NB4 (cell line): Measurements from ENCODE around the gene YLPM1.

ENCODE experiments used
- CTCF ChIP-seq: IDR thresholded peaks from one replicate; pipeline ENCODE4 v1.5.1; 2012; ENCODE audit warnings: low read depth, low read length
- POLR2A ChIP-seq: IDR thresholded peaks from 2 replicates; pipeline ENCODE4 v1.6.1; 2011; ENCODE audit warnings: mild to moderate bottlenecking; ENCODE audit not compliant: insufficient read length; ENCODE audit errors: extremely low read depth

DNA sequence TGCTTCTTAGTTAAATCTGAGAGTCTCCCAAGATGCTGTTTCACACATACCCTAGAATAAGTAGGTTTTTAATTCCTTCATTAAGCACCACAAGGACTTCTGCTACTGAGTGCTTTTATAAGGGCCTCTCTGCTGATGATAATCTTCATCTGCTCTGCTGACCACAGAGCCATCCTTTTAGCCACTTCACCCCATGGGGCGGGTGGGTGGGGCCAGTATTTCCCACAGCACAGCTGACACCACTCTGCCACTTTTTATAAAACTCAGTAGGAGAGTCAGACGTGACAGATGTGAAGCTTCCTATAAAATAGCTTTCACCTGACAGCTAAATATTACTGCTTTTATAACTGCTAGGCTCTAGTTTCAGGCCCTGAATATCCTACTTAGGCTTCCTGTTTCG, 29.9 kb upstream of the YLPM1 start:
- no peak for TF ChIP-seq CTCF
- TF ChIP-seq POLR2A = no peak
